Measurements from ENCODE around the gene TOR1AIP2.

- peak; percentile 68 to 69 for TF ChIP-seq CTCF (conservative IDR thresholded peaks at IDR 0.05 in 1 of 2, IDR thresholded peaks at IDR 0.05 in 1 of 2; ENCODE audit: extremely low read depth in 1 of 2, insufficient read depth in 1 of 2, low read depth in 1 of 2, low read length in 2 of 2)
- TF ChIP-seq EZH2 (IDR thresholded peaks at IDR 0.05; ENCODE audit: borderline replicate concordance, low read length), result no peak
Measured at GRCh38 chr1:179867493-179868330, 9.9 kb downstream of the TOR1AIP2 start.

All from mammary epithelial cell (primary cell).